ENCODE results near the gene SCAMP2.
A peak's percentile ranks its signal among the peaks of the same experiment; 100 is the strongest.

SCAMP2 gene

GRCh38 chr15:74858369-74858740 is 14.8 kb downstream of the SCAMP2 start:
- no peak for DNase-seq (ENCODE audit: low read depth)

GRCh38 chr15:74857671-74858368 is 15.3 kb downstream of the SCAMP2 start:
- no peak for DNase-seq (ENCODE audit: low read depth)

DNA sequence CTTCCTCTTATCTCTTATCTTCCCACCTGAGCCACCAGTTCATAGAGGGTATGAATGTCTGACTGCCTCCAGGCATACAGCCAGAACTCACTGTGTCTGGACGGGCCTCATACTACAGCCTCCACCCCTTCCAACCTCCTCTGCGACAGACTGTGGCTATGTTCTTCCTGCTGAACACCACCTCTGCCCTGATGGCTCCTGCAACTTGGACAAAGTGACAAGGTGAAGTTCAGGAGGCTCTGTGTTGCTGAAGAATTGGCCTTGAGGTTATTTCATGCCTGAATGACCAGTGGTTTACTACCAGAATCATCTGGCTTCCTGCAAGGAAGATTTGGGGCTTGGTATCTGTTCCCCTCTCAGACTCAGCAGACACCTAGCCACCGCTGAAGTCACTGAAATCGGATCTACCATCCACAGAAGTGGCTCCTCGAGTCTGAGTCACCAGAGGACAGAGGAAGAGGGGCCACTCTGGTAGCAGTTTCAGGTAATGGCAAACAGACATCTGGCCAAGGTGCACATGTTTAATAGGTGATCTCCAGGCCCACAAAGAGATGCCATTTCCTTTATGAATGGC is 16.0 kb downstream of the SCAMP2 start:
- DNase-seq (ENCODE audit: low read depth): no peak

DNA sequence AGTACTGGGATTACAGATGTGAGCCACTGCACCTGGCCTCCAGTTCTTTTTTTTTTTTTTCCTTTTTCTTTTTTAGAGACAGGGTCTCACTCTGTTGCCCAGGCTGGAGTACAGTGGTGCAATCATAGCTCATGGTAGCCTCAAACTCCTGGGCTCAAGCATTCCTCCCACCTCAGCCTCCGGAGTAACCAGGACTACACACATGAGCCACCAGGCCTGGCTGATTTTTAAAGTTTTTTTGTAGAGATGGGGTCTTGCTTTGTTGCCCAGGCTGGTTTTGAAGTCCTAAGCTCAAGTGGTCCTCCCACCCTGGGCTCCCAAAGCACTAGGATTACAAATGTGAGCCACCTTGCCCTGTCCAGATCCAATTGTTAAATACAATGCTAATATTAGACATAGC is 16.6 kb downstream of the SCAMP2 start:
- no peak for DNase-seq (ENCODE audit: low read depth)

GRCh38 chr15:74855857-74856256 is 17.3 kb downstream of the SCAMP2 start:
- no peak for DNase-seq (ENCODE audit: low read depth)

- DNase-seq (ENCODE audit: low read depth): no peak
These were observed 18.6 kb downstream of the SCAMP2 start for GRCh38 chr15:74854453-74855022.

- no peak for DNase-seq (ENCODE audit: low read depth)
These were observed 21.2 kb downstream of the SCAMP2 start for GRCh38 chr15:74851960-74852359.

GRCh38 chr15:74850393-74850792 is 22.8 kb downstream of the SCAMP2 start:
- DNase-seq (ENCODE audit: low read depth): no peak

DNA sequence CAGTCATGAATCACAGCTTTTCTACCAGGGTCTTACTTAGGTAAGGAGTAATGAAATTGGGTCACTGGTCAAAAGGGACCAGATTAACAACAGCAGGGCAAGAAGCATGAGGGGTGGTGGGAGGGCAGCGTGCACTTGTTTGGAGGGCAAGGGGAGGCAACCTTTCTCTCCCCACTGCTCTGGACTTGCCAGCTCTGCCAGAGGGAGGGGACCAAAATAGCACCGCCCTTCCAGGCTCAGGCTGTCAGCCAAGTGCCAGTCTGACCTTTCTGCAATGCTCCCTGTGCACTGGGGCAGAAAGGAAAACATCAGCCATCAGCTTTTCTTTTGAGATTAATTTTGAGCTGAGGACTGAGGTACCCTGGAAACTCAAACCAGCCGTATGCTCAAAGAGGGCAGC is 25.7 kb downstream of the SCAMP2 start:
- DNase-seq (ENCODE audit: low read depth): no peak

GRCh38 chr15:74845581-74845980 is 27.6 kb downstream of the SCAMP2 start:
- no peak for DNase-seq (ENCODE audit: low read depth)

DNA sequence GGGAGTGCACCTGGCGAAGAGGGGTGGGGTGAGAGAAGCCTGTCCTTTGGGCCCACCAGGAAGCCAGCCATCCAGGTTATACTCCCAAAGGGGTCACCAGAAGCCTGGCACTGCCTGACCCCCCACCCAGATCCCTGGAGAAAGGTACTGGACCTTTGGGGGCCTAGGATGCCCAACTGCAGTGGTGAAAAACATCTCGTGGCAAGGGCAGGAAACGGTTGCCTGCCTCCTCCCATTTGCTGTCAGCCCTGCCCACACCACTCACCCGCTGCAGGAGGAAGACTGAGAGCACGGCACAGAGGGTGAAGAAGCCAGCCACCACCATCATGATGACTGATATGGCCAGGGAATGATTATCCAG is 28.0 kb downstream of the SCAMP2 start:
- no peak for DNase-seq (ENCODE audit: low read depth)

DNA sequence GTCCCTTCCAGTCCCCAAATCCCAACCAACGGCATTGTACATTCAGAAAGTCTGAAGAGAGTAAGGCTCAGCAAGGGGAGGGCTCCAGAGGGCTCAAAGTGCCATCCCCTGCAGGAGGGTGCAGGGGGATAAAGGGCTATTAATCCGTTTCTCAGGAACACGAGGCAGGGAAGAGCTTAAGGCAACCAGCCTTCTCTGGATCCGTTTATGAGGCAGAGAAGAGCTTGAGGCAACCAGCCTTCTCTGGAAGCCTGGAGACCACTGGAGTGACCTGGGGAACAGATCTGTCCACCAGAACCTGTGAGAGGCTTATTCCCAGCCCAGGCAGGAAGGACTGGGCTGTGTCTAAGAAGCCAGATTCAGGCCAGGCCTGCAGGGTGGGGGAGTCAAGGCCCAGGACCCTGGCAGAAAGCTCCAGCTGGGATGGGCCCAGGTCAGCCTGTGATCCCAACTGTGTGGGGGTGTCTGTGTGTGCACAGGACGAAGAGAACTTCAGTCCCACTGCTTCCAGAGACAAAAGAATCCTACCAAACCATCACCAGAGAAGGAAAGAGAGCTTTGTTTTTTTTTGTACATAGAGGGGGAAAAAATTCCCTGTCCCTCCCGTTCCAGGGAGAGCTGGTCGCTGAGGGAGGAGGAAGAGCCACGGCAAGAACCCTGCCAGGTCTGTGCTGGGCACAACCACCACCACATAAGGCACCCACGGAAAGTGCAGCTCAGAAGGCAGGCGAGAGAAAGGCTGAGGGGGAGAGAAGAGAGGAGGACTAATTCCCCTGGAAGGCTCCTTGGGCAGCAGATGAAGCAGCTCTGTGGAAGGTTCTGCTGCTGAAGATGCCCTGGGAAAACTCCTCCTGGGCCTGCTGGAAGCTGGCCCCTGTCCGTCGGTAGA is 28.6 kb downstream of the SCAMP2 start:
- no peak for DNase-seq (ENCODE audit: low read depth)

GRCh38 chr15:74843891-74844299 is 29.3 kb downstream of the SCAMP2 start:
- no peak for DNase-seq (ENCODE audit: low read depth)

DNA sequence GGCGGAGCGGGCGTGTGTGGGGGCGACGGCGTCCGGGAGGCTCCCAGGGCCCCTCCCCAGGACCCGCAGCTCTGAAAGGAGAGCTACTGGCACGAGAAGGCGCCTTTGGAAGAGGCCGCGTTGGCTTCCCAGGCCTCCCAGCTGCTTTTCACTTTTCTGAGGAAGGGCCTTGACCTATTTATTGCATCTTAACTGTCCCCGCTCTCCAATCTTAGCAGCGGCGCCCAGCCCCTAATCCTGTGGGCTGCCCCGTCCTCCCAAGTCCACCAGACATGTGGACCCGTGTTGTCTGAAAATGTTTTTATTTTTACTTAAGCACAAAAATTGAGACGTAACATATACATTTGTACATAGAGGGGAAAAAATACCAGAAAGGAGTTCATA is 29.7 kb downstream of the SCAMP2 start:
- no peak for DNase-seq (ENCODE audit: low read depth)

DNA sequence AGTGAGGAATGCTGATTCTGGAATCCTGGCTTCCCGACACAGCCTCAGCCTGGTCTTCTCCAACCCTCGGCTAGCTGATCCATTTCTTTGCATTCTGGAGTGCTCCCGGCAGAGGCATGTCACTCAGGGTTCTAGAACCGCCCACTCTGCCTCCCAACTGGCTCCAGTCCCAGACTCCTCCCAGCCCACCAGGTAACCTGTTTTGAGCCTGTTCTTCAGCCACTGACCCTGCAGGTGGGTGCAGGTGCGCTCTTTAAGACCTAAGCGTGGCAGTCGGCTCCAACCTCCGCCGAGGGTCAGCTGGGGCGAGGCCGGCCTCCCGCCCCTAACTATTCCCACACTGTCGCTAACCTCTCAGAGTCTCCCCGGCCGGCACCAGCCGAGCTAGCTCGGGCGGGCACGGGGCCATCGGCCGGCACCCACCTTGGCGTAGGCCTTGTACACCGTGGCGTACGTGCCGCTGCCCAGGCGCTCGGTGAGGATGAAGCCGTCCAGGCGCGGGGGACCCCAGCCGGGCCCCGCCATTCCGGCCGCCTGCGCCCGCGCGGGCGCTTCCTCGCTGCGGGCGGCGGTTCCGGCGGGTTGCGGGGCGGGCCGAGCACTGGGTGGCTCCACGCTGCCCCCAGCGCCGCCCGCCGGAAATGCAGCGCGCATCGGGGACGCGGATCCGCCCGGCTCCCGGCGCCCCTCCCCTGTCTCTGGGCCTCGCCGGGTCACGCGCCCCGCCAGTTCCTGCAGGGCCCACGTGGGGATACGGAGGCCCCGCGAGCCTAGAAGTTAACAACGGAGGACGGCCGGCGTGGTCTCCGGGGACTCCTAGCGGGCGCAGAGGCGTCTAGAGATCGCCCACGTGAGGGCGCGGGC is 30.4 kb downstream of the SCAMP2 start, which contains the start of gene ULK3:
Gene ULK3, minus strand, starts transcription at position 576 of the 864 bp plus-strand sequence. Its CDS starts 51 bp downstream, at position 525.
- DNase-seq (ENCODE audit: low read depth): peak; percentile 82

DNA sequence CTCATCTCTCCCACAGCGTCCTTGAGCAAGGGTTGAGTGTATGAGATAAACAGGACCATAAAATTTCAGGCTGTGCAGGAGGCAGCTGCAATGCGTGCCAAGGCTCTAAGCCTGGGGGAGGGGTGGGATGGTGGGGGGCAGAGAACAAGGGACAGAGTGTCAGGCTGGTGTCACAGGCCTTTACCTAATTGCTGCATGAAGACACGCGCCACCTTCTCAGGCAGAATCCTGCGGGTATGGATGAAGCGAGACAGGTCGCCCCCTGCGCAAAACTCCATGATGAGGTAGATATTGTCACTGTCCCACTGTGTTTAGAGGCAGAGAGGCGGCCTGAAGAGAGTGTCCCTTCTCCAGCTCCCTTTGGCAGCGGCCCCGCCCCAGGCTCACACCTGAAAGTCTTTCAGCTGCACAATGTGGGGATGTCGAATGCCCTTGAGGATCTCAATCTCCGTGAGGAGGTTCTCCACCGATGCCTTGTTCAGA is 31.2 kb downstream of the SCAMP2 start:
- DNase-seq (ENCODE audit: low read depth): no peak

DNA sequence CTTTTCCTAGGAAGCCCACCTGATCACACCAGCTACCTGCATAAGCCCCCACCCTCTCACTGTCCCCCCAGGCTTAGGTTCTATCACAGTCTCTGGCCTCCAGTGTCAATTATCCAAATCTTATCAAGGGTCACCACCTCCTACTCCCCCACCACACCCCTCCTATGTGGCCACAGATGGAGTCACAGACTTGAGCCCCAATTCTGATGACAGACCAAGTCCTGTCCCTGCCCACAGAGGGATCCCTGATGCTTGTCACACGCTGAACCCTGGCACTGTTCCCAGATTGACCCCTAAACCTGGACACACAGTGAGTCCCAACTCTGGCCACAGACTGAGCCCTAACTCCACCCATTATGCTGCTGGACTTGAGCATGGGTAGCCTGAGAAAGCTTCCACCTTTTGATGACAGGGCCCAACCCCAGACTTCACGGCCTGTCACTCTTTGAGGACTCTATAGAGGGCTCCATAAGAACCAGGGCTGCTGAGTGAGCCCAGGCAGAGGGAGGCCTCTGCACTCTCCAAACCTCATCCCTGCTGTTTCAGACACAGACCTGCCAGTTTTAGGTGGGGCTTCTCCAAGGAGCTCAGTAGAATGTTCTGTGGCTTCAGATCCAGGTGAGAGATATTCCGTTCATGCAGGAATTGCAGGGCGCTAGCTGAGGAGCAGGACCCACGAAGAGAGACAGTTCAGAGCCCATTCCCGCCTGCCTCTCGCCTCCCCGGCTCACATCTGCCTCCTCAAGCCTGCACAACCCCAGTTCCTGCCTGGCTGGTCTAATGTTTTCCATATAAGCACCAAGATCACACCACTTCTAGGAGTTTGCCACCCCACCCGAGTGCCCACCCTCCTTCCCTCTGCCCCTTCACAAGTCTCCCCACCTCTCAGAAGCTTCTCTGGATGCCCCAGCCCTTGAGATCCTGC is 32.1 kb downstream of the SCAMP2 start:
- no peak for DNase-seq (ENCODE audit: low read depth)

- DNase-seq (ENCODE audit: low read depth): no peak
These were observed 33.4 kb downstream of the SCAMP2 start for GRCh38 chr15:74839526-74840395.

GRCh38 chr15:74838746-74839525 is 34.2 kb downstream of the SCAMP2 start:
- DNase-seq (ENCODE audit: low read depth): no peak

All from fibroblast of gingiva (primary cell).